Tibial artery (tissue), 4 donors: ENCODE results near the gene TRAPPC12.

Experiments
- DNase-seq, 2 donors: peaks; one replicate each; pipeline ENCODE4 v3.0.0-alpha.2; 2019
- H3K27ac ChIP-seq, 2 donors: fragments of 200-600 bp; sonication (generic) in 1 of 2; 1 replicate in 1 of 2; 2 replicates in 1 of 2; pipeline ENCODE4 v1.5.1; 2018 to 2019; ENCODE audit warnings: mild to moderate bottlenecking in 1 of 2
- H3K27me3 ChIP-seq, 2 donors: fragments of 200-600 bp; sonication (generic) in 1 of 2; one replicate each; pipeline versions ENCODE4 v1.5.1 to v1.6.0; 2016 to 2019
- H3K36me3 ChIP-seq, 3 donors: fragments of 200-600 bp; sonication (generic) in 2 of 3; one replicate each; pipeline ENCODE4 v1.5.1; 2016 to 2019; ENCODE audit warnings: mild to moderate bottlenecking in 2 of 3
- H3K4me1 ChIP-seq, 4 donors: fragments of 200-600 bp; sonication (generic) in 2 of 4; 1 replicate in 3 of 4; 2 replicates in 1 of 4; pipeline ENCODE4 v1.5.1; 2016 to 2019
- H3K4me3 ChIP-seq, 2 donors: fragments of 200-600 bp; sonication (generic) in 1 of 2; 1 replicate in 1 of 2; 2 replicates in 1 of 2; pipeline ENCODE4 v1.5.1; 2018 to 2019; ENCODE audit warnings: mild to moderate bottlenecking in 2 of 2
- H3K9me3 ChIP-seq, 3 donors: fragments of 200-600 bp; sonication (generic) in 1 of 3; one replicate each; pipeline ENCODE4 v1.5.1; 2016 to 2019
- intact Hi-C: fragments of 100-400 bp; cut with DNase I; formaldehyde crosslinking; loops from one replicate; pipeline ENCODE4 v1.15.0; 2023; ENCODE audit warnings: low total_unique reads
- TF ChIP-seq, protein P1 (sequence below), 2 experiments: fragments of 200-600 bp in 1 of 2; fragments of 450-650 bp in 1 of 2; IDR thresholded peaks; one replicate each; pipeline ENCODE4 v1.5.1; 2017 to 2019; ENCODE audit warnings: antibody characterized with exemption in 2 of 2, mild to moderate bottlenecking in 1 of 2, moderate library complexity in 1 of 2

The TRAPPC12 gene

DNA sequence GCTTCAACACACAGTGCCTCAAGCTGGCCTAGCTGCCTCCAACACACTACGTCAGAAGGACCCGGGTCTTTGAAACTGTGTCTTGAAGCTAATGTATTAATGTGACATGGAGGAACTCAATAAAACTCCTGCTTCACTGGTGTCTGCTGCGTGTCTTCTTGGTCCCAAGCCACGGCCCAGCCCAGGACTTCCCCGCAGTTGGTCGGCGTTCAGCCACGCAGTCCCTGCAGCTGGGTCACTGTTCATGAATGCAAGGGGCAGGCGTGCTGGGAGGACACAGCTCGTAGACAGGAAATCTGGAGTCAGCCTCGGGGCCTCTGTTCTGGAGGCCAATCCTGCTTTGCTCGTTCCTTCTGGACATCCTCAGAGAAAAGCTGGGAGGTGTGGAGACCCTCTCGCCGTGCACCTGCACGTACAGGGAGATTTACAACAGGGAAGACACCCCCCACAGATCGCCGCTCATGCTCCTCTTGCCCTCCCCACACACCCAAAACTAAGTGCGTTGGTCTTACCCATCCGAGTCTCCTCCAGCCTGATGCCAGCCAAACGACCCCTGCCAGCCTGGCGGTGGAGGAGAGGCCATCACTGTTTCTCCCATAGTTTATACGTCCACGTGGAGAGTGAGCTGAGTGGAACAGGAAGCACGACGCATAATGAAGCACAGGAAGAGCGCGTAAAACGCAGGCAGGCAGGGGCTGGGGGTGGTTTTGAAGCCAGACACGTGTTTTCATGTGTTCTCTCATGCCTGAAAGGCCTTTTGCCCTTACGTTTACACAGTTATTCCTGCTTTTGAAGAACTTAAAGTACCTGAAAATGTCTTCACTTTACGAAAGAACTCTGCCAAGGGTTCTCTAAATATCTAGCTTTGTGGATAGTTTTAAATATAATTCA is 100.2 kb downstream of the TRAPPC12 start:
- DNase-seq = no peak
- Histone ChIP-seq H3K27ac (no peak overlapping the region), H3K4me3 (no peak overlapping the region), H3K9me3 (no peaks in the 10 kb centered on the region), H3K27me3 (no peaks in the 10 kb centered on the region), H3K4me1 (no peaks in the 10 kb centered on the region), H3K36me3 (peaks cover 14 to 84% (median 68%) of the 10 kb centered on the region in 3 donors)
- intact Hi-C loops = no loop called here
- TF ChIP-seq, protein P1, sequence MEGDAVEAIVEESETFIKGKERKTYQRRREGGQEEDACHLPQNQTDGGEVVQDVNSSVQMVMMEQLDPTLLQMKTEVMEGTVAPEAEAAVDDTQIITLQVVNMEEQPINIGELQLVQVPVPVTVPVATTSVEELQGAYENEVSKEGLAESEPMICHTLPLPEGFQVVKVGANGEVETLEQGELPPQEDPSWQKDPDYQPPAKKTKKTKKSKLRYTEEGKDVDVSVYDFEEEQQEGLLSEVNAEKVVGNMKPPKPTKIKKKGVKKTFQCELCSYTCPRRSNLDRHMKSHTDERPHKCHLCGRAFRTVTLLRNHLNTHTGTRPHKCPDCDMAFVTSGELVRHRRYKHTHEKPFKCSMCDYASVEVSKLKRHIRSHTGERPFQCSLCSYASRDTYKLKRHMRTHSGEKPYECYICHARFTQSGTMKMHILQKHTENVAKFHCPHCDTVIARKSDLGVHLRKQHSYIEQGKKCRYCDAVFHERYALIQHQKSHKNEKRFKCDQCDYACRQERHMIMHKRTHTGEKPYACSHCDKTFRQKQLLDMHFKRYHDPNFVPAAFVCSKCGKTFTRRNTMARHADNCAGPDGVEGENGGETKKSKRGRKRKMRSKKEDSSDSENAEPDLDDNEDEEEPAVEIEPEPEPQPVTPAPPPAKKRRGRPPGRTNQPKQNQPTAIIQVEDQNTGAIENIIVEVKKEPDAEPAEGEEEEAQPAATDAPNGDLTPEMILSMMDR (IDR thresholded peaks at IDR 0.05) = no peak

DNA sequence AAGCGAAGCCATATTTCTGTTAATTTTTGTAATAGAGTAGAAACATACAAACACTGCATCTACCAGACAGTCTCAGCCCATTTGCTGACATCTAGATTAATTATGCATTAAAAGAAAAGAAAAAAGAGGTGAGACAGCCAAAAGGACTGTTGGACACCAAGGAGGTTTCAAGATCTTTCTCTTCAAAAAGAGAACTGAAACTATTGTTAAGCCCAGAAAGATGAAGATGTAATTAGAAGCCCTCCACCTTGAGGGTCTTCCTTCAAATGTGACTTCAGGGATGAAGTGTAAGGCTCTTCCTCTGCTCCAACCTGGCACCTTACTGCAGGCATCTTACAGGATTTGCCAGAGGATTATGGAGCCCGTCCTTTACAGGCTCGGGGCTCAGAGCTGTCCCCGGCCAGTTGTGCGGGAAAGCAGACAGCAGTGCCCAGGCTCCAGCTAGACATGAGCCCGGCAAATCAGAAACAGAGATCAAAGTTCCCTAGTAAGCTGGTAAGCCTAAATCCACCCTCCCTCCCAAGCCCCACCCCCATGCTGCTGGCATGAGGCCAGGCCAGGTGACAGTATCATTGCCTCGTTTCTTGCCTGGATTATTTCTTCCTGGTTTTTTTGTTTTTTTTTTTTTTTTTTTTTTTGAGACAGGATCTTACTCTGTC is 101.0 kb downstream of the TRAPPC12 start:
- H3K4me1 ChIP-seq = no peaks in the 10 kb centered on the region
- no peak overlapping the region for H3K4me3 ChIP-seq
- H3K27me3 ChIP-seq = no peaks in the 10 kb centered on the region
- DNase-seq = no peak
- intact Hi-C loops = no loop called here
- no peak overlapping the region for H3K27ac ChIP-seq
- H3K9me3 ChIP-seq = no peaks in the 10 kb centered on the region
- peaks cover 14 to 82% (median 60%) of the 10 kb centered on the region in 3 donors for H3K36me3 ChIP-seq
- TF ChIP-seq, protein P1 (IDR thresholded peaks at IDR 0.05) = no peak

DNA sequence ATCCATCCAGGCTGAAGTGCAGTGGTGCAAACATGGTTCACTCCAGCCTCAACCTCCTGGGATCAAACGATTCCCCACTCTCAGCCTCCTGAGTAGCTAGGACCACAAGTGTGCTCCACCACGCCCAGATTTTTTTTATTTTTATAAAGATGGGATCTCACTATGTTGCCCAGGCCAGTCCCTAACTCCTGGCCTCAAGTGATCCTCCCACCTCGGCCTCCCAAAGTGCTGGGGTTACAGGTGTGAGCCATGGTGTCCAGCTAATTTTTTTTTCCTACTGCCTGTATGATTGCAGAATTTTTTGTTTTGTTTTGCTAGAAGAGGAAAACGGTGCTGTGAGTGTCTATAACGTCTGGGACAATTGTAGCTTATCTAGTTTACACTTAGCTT is 101.5 kb downstream of the TRAPPC12 start:
- Histone ChIP-seq H3K4me3 (no peak overlapping the region), H3K27me3 (no peaks in the 10 kb centered on the region), H3K36me3 (peaks cover 14 to 82% (median 60%) of the 10 kb centered on the region in 3 donors), H3K4me1 (no peaks in the 10 kb centered on the region), H3K9me3 (no peaks in the 10 kb centered on the region), H3K27ac (no peak overlapping the region)
- intact Hi-C loops = no loop called here
- DNase-seq = no peak
- TF ChIP-seq, protein P1 (IDR thresholded peaks at IDR 0.05) = no peak

GRCh38 chr2:3481736-3482362 is 102.4 kb downstream of the TRAPPC12 start:
- no peaks in the 10 kb centered on the region for H3K4me1 ChIP-seq
- no peak overlapping the region for H3K27ac ChIP-seq
- TF ChIP-seq, protein P1 (IDR thresholded peaks at IDR 0.05) = no peak
- H3K27me3 ChIP-seq = no peaks in the 10 kb centered on the region
- no peaks in the 10 kb centered on the region for H3K9me3 ChIP-seq
- H3K36me3 ChIP-seq = peaks cover 14 to 80% (median 58%) of the 10 kb centered on the region in 3 donors
- H3K4me3 ChIP-seq = no peak overlapping the region
- intact Hi-C loops = no loop called here
- peak in 1 of 2 donors; percentile 57 for DNase-seq

DNA sequence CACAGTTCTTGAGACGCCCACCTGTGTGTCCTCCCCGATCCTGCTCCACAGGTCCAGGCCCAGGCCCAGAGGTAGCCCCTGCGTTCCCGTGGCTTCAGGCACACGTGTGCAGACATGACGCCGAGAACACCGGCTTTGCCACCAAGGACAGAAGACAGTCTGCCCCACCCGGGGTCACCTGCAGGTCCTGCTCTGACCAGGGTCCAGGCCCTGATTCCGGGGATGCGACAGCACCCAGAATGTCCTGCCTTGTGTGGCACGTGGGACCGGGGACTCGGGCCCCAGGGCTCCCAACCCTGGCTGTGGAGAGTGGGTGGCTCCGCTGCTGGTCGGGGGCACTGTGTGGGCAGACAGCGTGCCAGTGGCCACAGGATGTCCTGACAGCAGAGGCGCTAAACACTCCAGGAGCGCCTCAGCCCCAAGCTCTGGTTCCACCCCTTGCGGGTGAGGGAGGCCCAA is 102.9 kb downstream of the TRAPPC12 start:
- intact Hi-C loops = no loop called here
- no peaks in the 10 kb centered on the region for H3K27me3 ChIP-seq
- H3K36me3 ChIP-seq = peaks cover 14 to 79% (median 58%) of the 10 kb centered on the region in 3 donors
- peak in 1 of 2 donors; percentile 62 for DNase-seq
- H3K9me3 ChIP-seq = no peaks in the 10 kb centered on the region
- H3K27ac ChIP-seq = no peak overlapping the region
- peaks cover 0 to 3% (median under 1%) of the 10 kb centered on the region in 4 donors for H3K4me1 ChIP-seq
- TF ChIP-seq, protein P1 (IDR thresholded peaks at IDR 0.05) = no peak
- no peak overlapping the region for H3K4me3 ChIP-seq
